Chondrocyte (in vitro differentiated cells): ENCODE data around the gene PRRC1. TPM values are rescaled to one million over a fixed set of nuclear protein-coding genes. Genes with fewer than 3 reads are reported as not detected.

Experiments used
- DNase-seq: peaks from one replicate; pipeline ENCODE4 v3.0.0; 2021; ENCODE audit warnings: mixed read lengths, low spot score
- H3K27ac Mint-ChIP-seq: one replicate; pipeline ENCODE4 v1.8.0; 2021; ENCODE audit warnings: mild to moderate bottlenecking, moderate library complexity, mixed read lengths; ENCODE audit not compliant: unreplicated experiment
- H3K27me3 Mint-ChIP-seq: 2 replicates; pipeline ENCODE4 v1.8.0; 2021; ENCODE audit warnings: low read depth, mixed read lengths
- H3K36me3 Mint-ChIP-seq: 2 replicates; pipeline ENCODE4 v1.8.0; 2021; ENCODE audit warnings: low read depth, mixed read lengths
- H3K4me1 Mint-ChIP-seq: 2 replicates; pipeline ENCODE4 v1.8.0; 2021; ENCODE audit warnings: low read depth, mild to moderate bottlenecking, mixed read lengths
- H3K4me3 Mint-ChIP-seq: one replicate; pipeline ENCODE4 v1.8.0; 2021; ENCODE audit warnings: mild to moderate bottlenecking, moderate library complexity, mixed read lengths; ENCODE audit not compliant: unreplicated experiment
- H3K9me3 Mint-ChIP-seq: 2 replicates; pipeline ENCODE4 v1.8.0; 2021; ENCODE audit warnings: low read depth, mixed read lengths
- long read RNA-seq: library from polyadenylated mRNA; stranded (forward); transcript quantifications from one replicate; pipeline ENCODE4 v2.0.0, GENCODE V29; 2021
- total RNA-seq: library from RNA; stranded (reverse); gene quantifications from 3 replicates; pipeline ENCODE4 v1.2.1, GENCODE V29; 2021
- TF ChIP-seq, protein P1 (sequence below): fragments of 200-600 bp; sonication (generic); IDR thresholded peaks from 2 replicates; pipeline ENCODE4 v1.5.0; 2021; ENCODE audit warnings: antibody characterized with exemption, mild to moderate bottlenecking, moderate library complexity

PRRC1 gene
- 106 to 133 TPM (median 109 TPM) in 3 replicates for total RNA-seq
- long read RNA-seq, full-length matches to known transcripts = 139 of 163 reads
- long read RNA-seq, partial matches to known transcripts = 17 of 163 reads
- long read RNA-seq, other reads (novel, unspliced or antisense) = 7 of 163 reads

DNA sequence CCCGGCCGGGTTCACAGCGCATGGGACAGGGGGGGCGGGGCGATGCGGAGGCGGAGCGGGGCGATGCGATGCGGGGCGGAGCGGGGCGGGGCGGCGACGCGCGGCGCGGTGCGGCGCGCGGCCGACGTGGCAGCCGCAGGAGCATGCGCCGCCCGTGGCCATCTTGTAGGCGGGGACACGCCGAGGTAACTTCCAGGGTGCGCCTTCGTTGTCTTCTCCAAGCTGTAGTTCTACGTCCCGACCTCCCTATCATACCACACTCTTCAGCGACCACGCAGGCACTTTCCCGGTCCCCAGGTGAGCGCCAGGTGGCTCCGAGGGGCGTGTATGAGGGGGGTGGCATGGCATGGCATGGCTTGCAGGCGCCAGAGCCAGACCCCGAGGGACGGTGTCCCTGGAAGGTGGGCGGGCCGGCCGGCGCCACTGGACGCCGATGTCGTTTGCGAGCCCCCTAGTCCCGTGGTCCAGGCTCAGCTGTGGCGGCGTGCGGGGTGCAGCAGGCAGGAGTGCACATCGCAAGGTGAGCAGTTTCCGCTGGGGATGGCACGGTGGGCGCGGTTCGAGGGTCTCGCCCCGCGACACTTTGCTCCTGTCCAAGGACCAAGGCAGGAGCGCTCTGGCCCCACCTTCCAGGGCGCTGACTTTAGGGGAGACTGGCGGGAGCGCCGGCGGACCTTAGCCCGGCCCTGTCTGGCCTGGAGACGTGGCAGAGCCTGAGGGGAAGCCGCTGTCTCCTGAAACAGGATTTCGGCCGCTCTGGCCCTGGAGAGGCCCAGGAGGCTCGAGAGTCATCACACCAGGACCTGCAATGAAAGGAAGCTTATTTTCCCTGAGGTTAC, at the start of gene PRRC1:
PRRC1 (plus strand) TSS at position 161 of the 839 bp plus-strand sequence. CDS start 5,840 bp downstream, outside the sequence.
- peaks cover 9% of the 10 kb centered on the region for H3K9me3 Mint-ChIP-seq
- TF ChIP-seq, protein P1, sequence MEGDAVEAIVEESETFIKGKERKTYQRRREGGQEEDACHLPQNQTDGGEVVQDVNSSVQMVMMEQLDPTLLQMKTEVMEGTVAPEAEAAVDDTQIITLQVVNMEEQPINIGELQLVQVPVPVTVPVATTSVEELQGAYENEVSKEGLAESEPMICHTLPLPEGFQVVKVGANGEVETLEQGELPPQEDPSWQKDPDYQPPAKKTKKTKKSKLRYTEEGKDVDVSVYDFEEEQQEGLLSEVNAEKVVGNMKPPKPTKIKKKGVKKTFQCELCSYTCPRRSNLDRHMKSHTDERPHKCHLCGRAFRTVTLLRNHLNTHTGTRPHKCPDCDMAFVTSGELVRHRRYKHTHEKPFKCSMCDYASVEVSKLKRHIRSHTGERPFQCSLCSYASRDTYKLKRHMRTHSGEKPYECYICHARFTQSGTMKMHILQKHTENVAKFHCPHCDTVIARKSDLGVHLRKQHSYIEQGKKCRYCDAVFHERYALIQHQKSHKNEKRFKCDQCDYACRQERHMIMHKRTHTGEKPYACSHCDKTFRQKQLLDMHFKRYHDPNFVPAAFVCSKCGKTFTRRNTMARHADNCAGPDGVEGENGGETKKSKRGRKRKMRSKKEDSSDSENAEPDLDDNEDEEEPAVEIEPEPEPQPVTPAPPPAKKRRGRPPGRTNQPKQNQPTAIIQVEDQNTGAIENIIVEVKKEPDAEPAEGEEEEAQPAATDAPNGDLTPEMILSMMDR = peak; percentile 22
- peaks cover 43% of the 10 kb centered on the region for H3K4me1 Mint-ChIP-seq
- H3K27me3 Mint-ChIP-seq = no peaks in the 10 kb centered on the region
- peak within 1 kb of the TSS; percentile 96 for H3K27ac Mint-ChIP-seq
- H3K4me3 Mint-ChIP-seq = peak within 1 kb of the TSS; percentile 76
- peaks cover 23% of the 10 kb centered on the region for H3K36me3 Mint-ChIP-seq
- no peak for DNase-seq

DNA sequence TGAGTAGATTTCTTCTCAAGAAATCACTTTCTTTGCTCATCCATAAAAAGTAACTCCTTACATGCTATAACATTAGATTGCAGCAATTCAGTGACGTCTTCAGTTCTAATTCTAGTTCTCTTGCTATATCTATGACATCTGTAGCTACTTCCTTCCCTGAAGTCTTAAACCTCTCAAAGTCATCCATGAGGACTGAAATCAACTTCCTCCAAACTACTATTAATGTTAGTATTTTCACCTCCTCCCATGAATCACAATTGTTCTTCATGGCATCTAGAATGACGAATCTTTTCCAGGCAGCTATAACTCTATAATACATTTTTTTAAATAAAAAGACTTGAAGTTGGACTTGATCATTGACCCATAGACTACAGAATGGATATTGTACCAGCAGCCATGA, 46.2 kb upstream of the PRRC1 start:
- peaks cover 4% of the 10 kb centered on the region for H3K9me3 Mint-ChIP-seq
- DNase-seq = no peak
- no peak overlapping the region for H3K4me3 Mint-ChIP-seq
- TF ChIP-seq, protein P1 = no peak
- no peaks in the 10 kb centered on the region for H3K4me1 Mint-ChIP-seq
- no peaks in the 10 kb centered on the region for H3K36me3 Mint-ChIP-seq
- H3K27ac Mint-ChIP-seq = no peak overlapping the region
- H3K27me3 Mint-ChIP-seq = no peaks in the 10 kb centered on the region

DNA sequence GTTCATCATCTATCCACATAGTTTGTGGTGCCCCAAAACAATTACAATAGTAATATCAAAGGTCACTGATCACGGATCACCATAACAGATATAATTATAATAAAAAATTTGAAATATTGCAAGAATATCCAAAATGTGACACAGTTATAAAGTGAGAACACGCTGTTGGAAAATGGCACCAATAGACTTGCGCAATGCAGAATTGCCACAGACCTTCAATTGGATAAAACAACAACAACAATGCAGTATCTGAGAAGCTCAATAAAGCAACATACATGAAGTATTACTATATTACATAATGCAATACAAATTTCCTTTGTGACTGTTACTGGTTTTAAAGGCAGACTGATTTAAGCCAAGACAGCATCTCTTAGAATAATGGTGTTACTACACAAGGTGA, 44.7 kb upstream of the PRRC1 start:
- DNase-seq = no peak
- no peak overlapping the region for H3K4me3 Mint-ChIP-seq
- H3K9me3 Mint-ChIP-seq = peaks cover 2% of the 10 kb centered on the region
- TF ChIP-seq, protein P1 = no peak
- H3K27me3 Mint-ChIP-seq = no peaks in the 10 kb centered on the region
- H3K36me3 Mint-ChIP-seq = no peaks in the 10 kb centered on the region
- no peaks in the 10 kb centered on the region for H3K4me1 Mint-ChIP-seq
- no peak overlapping the region for H3K27ac Mint-ChIP-seq

DNA sequence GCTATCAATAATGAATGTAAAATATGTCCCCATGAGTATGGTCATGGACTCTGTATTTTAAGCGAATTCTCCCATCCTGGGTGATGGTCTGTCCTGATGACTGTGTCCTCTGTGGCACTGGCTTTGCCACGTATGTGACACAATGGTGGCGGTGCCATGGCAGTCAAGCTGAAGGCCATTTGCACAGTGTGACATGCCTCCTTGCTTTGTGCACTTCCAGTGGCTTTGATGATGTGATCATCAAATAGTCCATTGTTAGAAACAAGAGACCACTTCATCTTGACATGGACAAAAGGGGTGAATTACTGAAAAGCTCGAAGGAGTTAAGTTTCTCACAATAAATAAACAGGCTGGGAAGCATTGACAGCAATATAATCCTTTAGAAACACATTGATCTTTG, 31.0 kb upstream of the PRRC1 start:
- no peaks in the 10 kb centered on the region for H3K36me3 Mint-ChIP-seq
- no peak overlapping the region for H3K27ac Mint-ChIP-seq
- TF ChIP-seq, protein P1 = no peak
- H3K4me3 Mint-ChIP-seq = no peak overlapping the region
- H3K27me3 Mint-ChIP-seq = peaks cover 2% of the 10 kb centered on the region
- no peaks in the 10 kb centered on the region for H3K9me3 Mint-ChIP-seq
- no peaks in the 10 kb centered on the region for H3K4me1 Mint-ChIP-seq
- DNase-seq = no peak

DNA sequence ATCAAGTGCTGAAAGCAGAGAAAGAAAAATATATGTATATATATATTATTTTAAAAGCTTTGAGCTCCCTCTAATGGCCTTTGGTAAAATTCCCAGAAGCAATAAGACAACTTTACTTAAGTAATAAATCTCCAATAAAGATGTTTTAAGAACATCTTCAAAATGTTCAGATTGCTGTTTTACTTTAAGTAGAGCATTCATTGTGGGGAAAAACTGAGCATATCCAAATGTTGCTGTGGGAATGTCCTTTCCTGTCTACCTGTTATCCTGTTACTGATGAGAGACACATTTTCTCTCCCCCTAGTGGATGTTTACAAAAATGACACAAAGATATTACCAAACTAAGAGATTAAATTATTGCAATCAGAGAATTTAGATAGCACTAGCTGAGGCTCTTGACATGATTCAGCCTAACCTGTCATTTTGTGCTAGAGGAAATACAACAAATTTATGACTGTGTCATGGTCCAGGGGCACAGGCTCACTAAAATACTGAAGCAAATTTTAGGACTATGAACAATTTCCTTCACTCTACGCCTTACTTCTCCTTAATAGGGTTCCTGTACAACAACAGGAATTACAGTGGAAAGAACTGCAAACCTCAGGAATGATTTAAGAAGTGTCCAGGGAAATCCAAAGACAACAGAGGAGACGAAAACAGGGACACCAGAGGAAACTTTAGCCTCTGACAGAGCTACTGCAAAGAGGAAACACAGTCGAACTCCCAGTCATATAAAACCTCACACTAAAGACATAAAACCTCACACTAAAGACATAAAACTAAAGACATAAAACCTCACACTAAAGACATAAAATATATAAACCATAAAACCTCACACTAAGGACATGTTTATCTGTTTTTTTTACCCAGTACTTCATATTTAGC, 24.3 kb upstream of the PRRC1 start:
- TF ChIP-seq, protein P1 = peak; percentile 100
- Mint-ChIP-seq H3K4me1 (no peaks in the 10 kb centered on the region), H3K27me3 (peaks cover 21% of the 10 kb centered on the region), H3K4me3 (no peak overlapping the region), H3K27ac (no peak overlapping the region), H3K9me3 (no peaks in the 10 kb centered on the region), H3K36me3 (peaks cover 2% of the 10 kb centered on the region)
- no peak for DNase-seq
